ENCODE data around the gene TAT.
A peak's percentile ranks its signal among the peaks of the same experiment; 100 is the strongest.

Gene TAT

GRCh38 chr16:71557299-71557698 is 19.6 kb downstream of the TAT start:
- DNase-seq (ENCODE audit: low read depth, low spot score) = no peak
- no peak overlapping the region for H3K4me3 ChIP-seq (ENCODE audit: low read depth, low read length)
- no peak for TF ChIP-seq CTCF (IDR thresholded peaks at IDR 0.05; ENCODE audit: low read depth, low read length)
- in situ Hi-C loops (cut with HindIII; ENCODE audit: low sequenced_read_pairs) = no loop called here

- no peak for TF ChIP-seq CTCF (IDR thresholded peaks at IDR 0.05; ENCODE audit: low read depth, low read length)
- H3K4me3 ChIP-seq (ENCODE audit: low read depth, low read length) = no peak overlapping the region
- no peak for DNase-seq (ENCODE audit: low read depth, low spot score)
- in situ Hi-C loops (cut with HindIII; ENCODE audit: low sequenced_read_pairs) = no loop called here
These were observed 21.5 kb downstream of the TAT start for GRCh38 chr16:71555230-71555891.

- in situ Hi-C loops (cut with HindIII; ENCODE audit: low sequenced_read_pairs) = no loop called here
- TF ChIP-seq CTCF (IDR thresholded peaks at IDR 0.05; ENCODE audit: low read depth, low read length) = no peak
- no peak overlapping the region for H3K4me3 ChIP-seq (ENCODE audit: low read depth, low read length)
- no peak for DNase-seq (ENCODE audit: low read depth, low spot score)
These were observed 24.0 kb downstream of the TAT start for GRCh38 chr16:71552698-71553503.

GRCh38 chr16:71547168-71547567 is 29.7 kb downstream of the TAT start:
- no peak for TF ChIP-seq CTCF (IDR thresholded peaks at IDR 0.05; ENCODE audit: low read depth, low read length)
- DNase-seq (ENCODE audit: low read depth, low spot score) = no peak
- no peak overlapping the region for H3K4me3 ChIP-seq (ENCODE audit: low read depth, low read length)
- in situ Hi-C loops (cut with HindIII; ENCODE audit: low sequenced_read_pairs) = no loop called here

GRCh38 chr16:71542377-71542776 is 34.5 kb downstream of the TAT start:
- in situ Hi-C loops (cut with HindIII; ENCODE audit: low sequenced_read_pairs) = no loop called here
- H3K4me3 ChIP-seq (ENCODE audit: low read depth, low read length) = no peak overlapping the region
- peak; percentile 54 for TF ChIP-seq CTCF (IDR thresholded peaks at IDR 0.05; ENCODE audit: low read depth, low read length)
- no peak for DNase-seq (ENCODE audit: low read depth, low spot score)

GRCh38 chr16:71537643-71538042 is 39.2 kb downstream of the TAT start:
- peak; percentile 66 for TF ChIP-seq CTCF (IDR thresholded peaks at IDR 0.05; ENCODE audit: low read depth, low read length)
- no peak overlapping the region for H3K4me3 ChIP-seq (ENCODE audit: low read depth, low read length)
- in situ Hi-C loops (cut with HindIII; ENCODE audit: low sequenced_read_pairs) = no loop called here
- DNase-seq (ENCODE audit: low read depth, low spot score) = peak; percentile 25

Data from astrocyte of the spinal cord (primary cell).